HG03354 (cell line): ENCODE measurements around the gene NTSR1.

Experiments used
- ATAC-seq: cut with Tn5 transposase; IDR thresholded peaks from one replicate; pipeline ENCODE4 v1.9.1; 2021; ENCODE audit warnings: mild to moderate bottlenecking; ENCODE audit not compliant: unreplicated experiment, poor library complexity, severe bottlenecking

The NTSR1 gene

DNA sequence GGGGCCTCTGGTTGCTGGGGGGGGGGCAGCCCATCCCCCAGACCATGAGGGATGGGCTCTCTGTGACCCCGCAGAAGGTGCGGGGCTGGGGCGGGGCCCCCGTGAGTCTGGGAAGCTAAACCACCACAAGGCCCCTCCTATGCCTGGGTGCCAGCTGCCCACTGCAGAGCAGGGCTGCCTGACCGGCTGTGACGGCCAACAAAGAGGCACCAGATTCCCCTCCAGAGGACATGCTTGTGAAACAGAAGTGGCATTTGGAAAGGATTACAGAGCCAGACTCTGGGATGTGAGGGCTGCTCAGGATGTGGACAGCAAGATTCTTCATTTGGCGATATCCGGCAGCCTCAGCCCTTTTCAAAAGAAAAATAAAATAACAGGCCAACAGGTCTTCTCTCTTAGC is 16.5 kb upstream of the NTSR1 start:
- ATAC-seq = no peak

- ATAC-seq = no peak
Measured at GRCh38 chr20:62692801-62693523, 15.7 kb upstream of the NTSR1 start.

DNA sequence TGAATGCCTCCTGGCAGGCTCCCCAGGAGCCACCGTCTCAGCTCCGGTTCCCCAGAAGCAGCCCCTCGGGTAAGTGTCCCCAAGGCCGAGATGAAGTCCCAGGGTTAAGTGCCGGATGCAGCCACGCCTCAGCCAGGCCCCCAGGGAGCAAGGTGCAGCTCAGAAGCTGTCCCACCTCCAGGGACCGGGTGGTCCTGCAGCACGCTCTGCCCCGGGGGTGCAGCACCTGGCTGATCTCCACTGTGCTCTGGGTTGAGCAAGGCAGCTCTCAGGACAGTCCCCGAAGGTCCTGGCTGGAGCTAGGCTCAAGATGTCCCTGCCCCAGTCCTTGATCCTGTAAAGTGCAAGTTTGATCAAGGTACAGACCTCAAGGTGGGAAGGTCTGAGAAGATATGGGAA is 15.1 kb upstream of the NTSR1 start:
- ATAC-seq = no peak

GRCh38 chr20:62694106-62694505 is 14.5 kb upstream of the NTSR1 start:
- no peak for ATAC-seq

GRCh38 chr20:62694868-62695267 is 13.8 kb upstream of the NTSR1 start:
- no peak for ATAC-seq

GRCh38 chr20:62695448-62696414 is 12.9 kb upstream of the NTSR1 start:
- ATAC-seq = no peak

GRCh38 chr20:62696434-62696957 is 12.1 kb upstream of the NTSR1 start:
- ATAC-seq = no peak

DNA sequence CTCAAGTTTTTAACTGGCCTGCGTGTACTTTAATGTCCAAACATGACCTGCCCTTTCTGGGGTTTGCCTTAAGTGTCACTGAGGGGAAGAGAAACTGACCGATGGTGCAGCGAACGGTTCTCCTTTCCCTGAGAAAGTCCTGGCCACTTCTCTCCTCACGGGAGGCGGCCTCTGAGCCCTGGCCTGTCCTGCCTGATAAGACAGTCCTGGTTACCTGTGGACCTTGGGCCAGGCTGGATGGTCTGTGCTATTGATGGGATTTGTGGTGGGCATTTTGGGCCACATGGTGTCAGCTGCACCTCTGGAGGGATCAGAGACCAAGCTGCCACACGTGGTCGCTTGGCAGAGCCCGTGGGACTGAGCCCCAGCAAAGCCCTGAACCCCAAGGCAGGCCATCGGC is 11.6 kb upstream of the NTSR1 start:
- ATAC-seq = no peak

DNA sequence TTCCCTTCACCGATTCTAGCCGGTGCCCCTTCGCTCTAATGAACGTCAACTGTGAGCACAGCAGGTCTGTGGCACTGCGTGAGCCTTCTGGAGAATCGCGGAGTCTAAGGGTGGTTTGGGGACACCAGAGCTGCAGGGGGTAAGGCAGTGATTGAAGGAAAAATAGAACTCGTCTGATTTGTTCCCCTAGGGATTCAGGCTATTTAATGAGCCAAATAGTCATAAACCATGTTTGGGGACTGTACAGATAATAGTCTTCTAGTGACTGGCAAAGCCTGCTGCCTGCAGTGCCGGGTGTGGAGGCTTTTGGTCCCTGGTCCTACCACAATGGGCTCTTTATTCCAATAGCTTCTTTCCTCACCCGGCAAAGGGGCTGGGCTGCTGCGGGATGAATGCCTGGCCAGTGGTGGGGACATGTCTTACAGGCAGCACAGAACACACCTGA is 11.1 kb upstream of the NTSR1 start:
- ATAC-seq = no peak

DNA sequence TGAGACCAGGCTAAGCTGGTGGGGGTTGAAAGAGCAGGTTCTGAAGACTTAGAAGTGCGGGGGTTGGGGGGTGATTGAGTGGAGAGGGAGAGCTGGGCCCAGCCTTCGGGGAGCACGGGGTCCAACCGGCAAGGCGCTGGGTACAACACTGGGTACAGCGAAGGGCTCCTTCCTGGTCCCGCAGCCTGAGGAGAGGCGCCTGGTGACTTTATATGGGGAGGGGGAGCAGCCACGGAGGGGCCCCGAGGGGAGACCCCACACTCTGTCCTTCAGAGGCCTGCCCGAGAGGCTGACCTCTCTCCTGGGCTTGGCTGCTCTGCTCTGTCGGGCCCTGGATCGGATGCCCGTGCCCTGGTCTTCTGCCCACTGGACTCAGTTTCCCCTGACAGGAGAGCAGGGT is 10.4 kb upstream of the NTSR1 start:
- ATAC-seq = no peak

DNA sequence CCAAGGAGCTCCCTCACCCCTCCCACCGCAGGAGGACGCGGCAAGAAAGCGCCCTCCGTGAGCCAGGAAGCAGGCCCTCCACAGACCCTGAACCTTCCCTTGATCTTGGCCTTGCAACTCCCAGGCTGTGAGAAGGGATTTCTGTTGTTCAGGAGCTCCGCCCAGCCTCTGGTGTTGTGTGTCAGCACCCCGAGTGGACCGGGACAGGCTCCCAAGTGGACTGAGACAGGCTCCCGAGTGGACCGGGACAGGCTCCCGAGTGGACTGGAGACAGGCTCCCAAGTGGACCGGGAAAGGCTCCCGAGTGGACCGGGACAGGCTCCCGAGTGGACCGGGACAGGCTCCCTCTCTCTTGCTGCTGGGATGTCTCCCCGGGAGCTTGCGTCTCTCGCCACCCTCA is 9.3 kb upstream of the NTSR1 start:
- no peak for ATAC-seq

DNA sequence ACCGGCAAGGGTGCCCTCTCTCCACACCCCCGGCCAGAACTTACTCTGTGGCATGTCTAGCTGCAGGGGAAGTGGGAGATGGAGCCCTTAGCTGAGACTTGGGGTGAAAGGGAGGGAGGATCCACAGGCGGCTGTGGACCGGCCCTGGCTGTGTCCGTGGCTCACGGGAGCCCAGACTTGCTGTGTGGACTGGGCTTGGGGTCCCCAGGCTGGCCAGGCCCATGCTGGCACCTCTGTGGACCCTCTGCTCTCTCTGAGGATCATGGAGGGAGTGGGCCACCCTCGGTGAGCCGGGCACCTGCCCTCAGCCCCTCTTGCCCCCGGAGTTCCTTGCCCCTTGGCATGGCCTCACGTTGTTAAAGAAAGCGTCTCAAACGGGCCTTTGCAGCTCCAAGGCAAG is 8.9 kb upstream of the NTSR1 start:
- ATAC-seq = no peak

DNA sequence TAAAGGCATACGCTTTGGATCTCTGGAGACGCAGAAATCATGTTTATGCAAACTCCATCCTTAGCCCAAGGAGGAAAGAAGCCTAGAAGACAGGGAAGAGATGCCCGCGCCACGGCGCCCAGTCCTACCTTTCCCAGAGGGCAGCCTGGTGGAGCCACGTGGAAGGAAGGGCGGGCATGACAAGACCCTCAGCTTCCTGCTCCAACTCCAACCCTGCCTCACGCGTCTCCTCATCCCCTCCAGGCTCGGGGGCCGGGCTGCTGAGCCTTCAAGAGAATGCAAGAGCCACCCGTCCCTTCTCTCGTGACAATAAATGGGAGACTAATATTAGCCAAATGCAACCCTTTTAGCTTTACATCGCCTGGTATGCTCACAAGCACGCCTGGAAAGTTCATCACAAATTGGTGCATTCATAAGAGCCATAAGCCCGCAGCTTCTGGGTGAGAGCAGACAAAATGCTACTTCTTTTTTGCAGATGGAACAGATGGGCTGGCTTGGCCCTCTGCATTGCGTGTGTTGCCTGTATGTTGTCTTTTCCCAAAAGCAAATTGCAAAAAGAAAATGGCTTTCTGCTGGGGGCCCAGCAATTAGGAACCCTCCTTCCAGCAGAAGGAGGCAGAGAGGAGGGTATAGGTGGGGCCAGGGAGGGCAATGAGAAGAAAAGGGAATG is 8.2 kb upstream of the NTSR1 start:
- ATAC-seq = no peak

- ATAC-seq = no peak
Measured at GRCh38 chr20:62701161-62702012, 7.2 kb upstream of the NTSR1 start.

GRCh38 chr20:62702013-62702300 is 6.7 kb upstream of the NTSR1 start:
- no peak for ATAC-seq

- ATAC-seq = no peak
Measured at GRCh38 chr20:62702895-62703852, 5.5 kb upstream of the NTSR1 start.

DNA sequence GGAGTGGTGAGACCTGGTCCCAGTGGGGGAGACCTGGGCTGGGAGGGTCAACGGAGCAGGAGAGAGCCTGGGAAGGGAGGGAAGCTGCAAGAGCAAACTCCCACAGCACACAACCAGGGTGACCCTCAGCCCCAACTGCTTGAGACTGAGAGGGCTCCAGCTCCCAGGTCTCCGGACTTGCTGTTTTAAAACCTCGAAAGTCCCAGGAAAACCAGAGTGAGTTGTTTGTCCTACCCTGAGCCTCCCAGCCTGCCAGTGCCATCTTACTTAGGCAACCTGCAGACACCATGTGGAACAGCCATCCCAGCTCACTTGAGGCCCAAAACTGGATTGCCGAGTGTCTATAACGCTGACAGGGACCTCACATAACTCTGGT is 4.8 kb upstream of the NTSR1 start:
- ATAC-seq = no peak

- ATAC-seq = no peak
Measured at GRCh38 chr20:62704341-62704948, 4.2 kb upstream of the NTSR1 start.
